GM21526 (cell line): Measurements from ENCODE around the gene GYPB.
"Not testable (repeated sequence)": the region's sequence is repeated elsewhere in the genome, so short reads cannot be mapped to it uniquely, and the experiment has no call there.

ENCODE experiments used
- ATAC-seq: cut with Tn5 transposase; IDR thresholded peaks from one replicate; pipeline ENCODE4 v1.9.1; 2021; ENCODE audit warnings: moderate library complexity; ENCODE audit not compliant: unreplicated experiment, low FRiP score

Gene GYPB

GRCh38 chr4:144019277-144019676 lies at the start of gene GYPB:
TSS of gene GYPB (minus strand) at chr4:144019380. CDS start at chr4:144019287, 93 bp downstream.
- ATAC-seq, result not testable (repeated sequence)

DNA sequence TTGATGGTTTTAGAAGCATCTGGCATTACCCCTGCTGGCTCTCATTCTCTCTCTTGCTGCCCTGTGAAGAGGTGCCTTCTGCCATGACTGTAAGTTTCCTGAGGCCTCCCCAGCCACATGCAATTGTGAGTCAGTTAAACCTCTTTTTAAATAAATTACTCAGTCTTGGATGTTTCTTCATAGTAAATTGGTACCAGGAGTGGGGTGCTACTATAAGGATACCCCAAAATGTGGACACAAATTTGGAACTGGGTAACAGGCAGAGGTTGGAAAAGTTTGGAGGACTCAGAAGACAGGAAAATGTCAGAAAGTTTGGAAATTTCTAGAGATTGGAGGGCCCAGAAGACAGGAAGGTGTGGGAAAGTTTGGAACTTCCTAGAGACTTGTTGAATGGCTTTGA lies 42.4 kb upstream of the GYPB start:
- not testable (repeated sequence) for ATAC-seq

DNA sequence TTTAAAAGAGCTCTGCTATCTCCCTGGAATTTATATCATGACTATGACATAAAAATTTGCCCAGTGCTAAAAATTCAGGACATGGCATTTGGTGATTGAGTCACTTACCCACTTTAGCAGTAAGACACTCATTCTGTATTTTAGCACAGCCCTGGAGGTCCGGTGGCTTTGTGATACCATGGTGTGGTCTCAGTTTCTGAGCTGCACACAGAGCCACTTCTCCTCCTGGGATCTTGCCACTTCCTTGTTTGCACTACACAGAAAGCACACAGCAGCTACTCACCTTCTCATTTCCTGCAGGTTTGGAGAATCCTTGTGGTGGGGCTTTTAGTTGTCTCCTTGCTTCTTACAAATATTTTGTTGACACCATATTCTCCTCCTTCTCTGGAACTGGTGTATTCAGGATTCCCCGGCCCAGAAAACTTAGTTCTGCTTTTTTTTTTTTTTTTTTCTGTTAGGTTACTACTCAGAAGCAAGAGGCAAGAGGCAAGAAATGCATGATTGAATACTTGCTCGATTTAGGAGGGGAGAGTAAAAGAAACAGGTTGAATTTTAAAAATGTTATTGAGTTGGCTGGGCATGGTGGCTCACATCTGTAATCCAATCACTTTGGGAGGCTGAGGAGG lies 41.2 kb upstream of the GYPB start:
- ATAC-seq, result not testable (repeated sequence)

- ATAC-seq, result no peak
Measured at GRCh38 chr4:144056800-144057199, 37.6 kb upstream of the GYPB start.

- not testable (repeated sequence) for ATAC-seq
Measured at GRCh38 chr4:144055336-144055735, 36.2 kb upstream of the GYPB start.

GRCh38 chr4:144051494-144051893 lies 32.3 kb upstream of the GYPB start:
- ATAC-seq, result not testable (repeated sequence)

- ATAC-seq, result not testable (repeated sequence)
Measured at GRCh38 chr4:144050631-144051030, 31.5 kb upstream of the GYPB start.

GRCh38 chr4:144049495-144050424 lies 30.6 kb upstream of the GYPB start:
- ATAC-seq, result not testable (repeated sequence)

GRCh38 chr4:144044936-144045335 lies 25.8 kb upstream of the GYPB start:
- not testable (repeated sequence) for ATAC-seq

DNA sequence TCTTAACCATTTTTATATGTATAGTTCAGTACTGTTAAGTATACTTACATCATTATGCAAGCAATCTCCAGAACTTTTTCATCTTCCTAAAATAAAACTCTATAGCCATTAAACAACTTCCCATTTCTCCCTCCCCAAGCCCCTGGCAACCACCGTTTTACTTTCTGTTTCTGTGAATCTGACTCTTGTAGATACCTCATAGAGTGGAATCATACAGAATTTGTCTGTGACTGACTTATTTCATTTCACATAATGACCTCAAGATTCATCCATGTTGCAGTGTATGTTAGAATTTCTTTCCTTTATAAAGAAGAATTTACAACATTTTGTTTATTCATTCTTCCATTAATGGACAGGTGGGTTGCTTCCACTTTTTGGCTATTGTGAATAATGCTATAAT lies 13.4 kb upstream of the GYPB start:
- ATAC-seq, result not testable (repeated sequence)

GRCh38 chr4:144031875-144032274 lies 12.7 kb upstream of the GYPB start:
- not testable (repeated sequence) for ATAC-seq

GRCh38 chr4:144031369-144031768 lies 12.2 kb upstream of the GYPB start:
- ATAC-seq, result not testable (repeated sequence)

DNA sequence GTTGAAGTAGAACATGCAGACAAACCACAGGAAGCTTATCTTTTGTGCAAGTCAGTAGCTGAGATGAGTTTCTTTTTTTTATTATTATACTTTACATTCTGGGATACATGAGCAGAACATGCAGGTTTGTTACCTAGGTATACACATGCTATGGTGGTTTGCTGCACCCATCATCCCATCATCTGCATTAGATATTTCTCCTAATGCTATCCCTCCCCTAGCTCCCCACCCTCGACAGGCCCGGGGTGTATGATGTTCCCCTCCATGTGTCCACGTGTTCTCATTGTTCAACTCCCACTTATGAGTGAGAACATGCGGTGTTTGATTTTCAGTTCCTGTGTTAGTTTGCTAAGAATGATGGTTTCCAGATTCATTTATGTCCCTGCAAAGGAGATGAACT lies 11.5 kb upstream of the GYPB start:
- ATAC-seq, result not testable (repeated sequence)

- ATAC-seq, result not testable (repeated sequence)
Measured at GRCh38 chr4:144026682-144027081, 7.5 kb upstream of the GYPB start.

- ATAC-seq, result not testable (repeated sequence)
Measured at GRCh38 chr4:144024399-144025053, 5.3 kb upstream of the GYPB start.

DNA sequence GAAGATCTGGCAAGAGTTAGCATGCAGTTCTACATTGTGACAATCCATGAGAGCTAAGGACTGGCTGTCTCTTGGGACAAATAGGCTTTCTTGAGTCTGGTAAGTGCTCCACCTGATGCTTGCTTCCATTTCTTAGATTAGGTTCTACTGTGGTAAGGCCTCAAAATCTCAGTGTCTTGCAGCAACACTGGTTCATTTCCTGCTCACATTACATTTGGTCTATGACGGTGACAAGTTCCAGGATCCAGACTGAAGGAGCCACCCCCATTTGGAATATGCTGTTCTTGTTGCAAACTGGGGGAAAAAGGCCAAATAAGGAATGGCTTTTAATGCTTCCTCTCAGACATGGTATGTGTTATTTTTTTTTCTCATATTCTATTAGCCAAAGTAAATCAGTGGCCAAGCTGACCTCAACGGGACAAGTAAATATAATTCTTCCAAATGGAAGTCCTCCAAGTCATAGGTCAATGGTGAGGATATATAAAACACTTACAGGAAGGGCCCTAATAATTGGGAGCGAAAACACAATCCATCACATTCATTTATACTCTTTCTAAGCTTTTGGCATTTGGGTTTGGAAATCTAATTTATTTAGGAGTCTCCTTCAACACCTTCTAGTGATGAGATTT lies 3.7 kb upstream of the GYPB start:
- ATAC-seq, result not testable (repeated sequence)

DNA sequence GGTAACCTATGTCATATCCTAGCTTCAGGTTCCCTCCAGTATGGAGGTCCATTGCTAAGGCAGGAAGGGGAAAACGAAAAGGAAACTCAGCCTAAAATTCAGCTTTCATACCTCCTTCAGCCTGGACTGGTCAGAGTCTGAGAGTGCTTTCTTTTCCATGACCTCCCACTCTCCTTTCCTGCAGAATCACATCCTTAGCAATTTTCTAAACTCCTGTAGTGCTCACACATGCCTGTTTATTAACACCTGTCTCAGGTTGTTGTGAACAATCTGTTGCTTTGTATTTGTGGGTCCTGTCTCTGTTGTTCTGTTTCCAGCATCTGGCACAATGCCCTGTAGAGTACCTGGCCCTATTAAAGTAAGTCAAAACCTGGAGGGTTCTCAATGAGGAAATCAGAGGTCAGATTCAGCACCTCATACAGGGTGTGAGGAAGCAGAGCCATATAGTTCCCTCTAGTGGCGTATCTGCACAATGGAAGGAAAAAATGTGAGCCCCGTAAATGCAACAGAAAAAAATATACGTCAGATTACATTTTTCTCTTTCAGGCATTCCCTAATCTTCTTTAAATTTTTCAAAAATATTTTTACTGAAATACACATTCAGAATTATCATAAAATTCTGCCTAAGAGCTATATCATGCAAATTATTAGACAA lies 2.3 kb upstream of the GYPB start:
- ATAC-seq, result peak; percentile 89

DNA sequence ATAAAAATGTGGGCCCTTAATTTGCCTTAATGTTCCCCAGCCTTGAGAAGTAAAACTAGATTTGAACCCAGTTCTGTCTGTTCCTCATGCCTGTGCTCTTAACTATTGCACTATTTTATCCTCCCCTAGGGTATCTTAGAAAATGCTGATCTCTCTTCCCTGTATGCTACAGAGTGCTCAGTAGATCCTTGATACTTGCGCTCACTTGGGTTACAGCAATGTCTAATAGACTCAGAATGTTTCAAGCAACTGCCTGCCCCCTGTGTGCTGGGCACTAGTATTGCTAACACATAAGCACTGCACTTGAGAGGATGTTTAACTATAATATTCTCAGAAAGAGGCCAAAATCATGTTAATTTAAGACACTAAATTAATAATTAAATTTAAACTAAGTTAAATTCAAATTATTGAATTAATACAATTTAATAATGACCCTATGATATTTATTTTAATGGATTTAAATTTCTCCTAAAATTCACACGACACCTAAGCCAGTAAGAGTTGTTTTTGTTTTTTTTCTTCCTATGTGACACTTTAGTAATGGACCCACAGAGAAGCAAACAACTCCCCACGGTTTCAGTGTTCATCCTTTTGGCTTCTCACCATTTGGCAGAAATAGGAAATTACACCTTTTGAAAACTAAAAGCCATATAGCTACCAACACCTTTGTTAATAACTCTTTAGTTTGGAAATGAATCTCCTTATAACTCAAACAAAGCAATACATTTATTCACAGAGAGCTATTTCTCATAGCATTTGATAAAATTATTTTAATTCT lies 768 bp downstream of the GYPB start:
- not testable (repeated sequence) for ATAC-seq

DNA sequence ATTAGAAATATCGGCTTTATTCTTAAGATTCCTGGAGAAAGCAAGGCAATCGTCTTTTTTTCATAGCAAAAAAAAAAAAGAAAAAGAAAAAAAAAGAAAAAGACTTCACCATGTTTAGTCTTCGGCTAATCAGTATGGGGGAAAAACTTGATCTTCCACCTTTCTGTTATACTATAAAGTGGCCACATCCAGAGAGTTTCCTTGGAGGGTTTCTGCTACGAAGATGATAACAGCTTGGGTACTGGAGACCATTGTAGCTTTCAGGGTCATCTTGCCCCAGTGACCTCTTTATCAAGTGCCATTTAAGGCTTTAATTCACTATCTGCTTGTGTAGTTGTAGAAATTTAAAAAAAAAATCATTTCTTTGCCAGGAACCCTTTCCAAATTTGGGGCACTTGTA lies 1.9 kb downstream of the GYPB start:
- not testable (repeated sequence) for ATAC-seq
